IgD-negative memory B cell (primary cell): ENCODE data around the gene ADSS1. TPM values are rescaled to one million over a fixed set of nuclear protein-coding genes. Genes with fewer than 3 reads are reported as not detected.
"Not testable (repeated sequence)": the region's sequence is repeated elsewhere in the genome, so short reads cannot be mapped to it uniquely, and the experiment has no call there.

Source experiments
- H3K27ac Mint-ChIP-seq, 3 donors: one replicate each; pipeline ENCODE4 v1.8.0; 2020 to 2022; ENCODE audit warnings: mild to moderate bottlenecking in 3 of 3, mixed read lengths in 3 of 3, moderate library complexity in 1 of 3
- H3K27me3 Mint-ChIP-seq: one replicate; pipeline ENCODE4 v1.8.0; 2021; ENCODE audit warnings: mixed read lengths
- H3K36me3 Mint-ChIP-seq: one replicate; pipeline ENCODE4 v1.8.0; 2020; ENCODE audit warnings: mild to moderate bottlenecking, mixed read lengths
- H3K4me1 Mint-ChIP-seq, 3 donors: one replicate each; pipeline ENCODE4 v1.8.0; 2020 to 2022; ENCODE audit warnings: mixed read lengths in 3 of 3, mild to moderate bottlenecking in 1 of 3
- H3K4me3 Mint-ChIP-seq, 4 donors: one replicate each; pipeline ENCODE4 v1.8.0; 2020 to 2022; ENCODE audit warnings: mild to moderate bottlenecking in 4 of 4, mixed read lengths in 4 of 4, moderate library complexity in 3 of 4
- H3K9me3 Mint-ChIP-seq, 3 donors: one replicate each; pipeline ENCODE4 v1.8.0; 2020 to 2021; ENCODE audit warnings: mixed read lengths in 3 of 3, mild to moderate bottlenecking in 1 of 3
- polyA plus RNA-seq: library from polyadenylated mRNA; unstranded; fragments of 300-500 nt; fragmentation: Illumina TruSeq; gene quantifications from one replicate; pipeline ENCODE4 v1.2.3, GENCODE V29; 2021

The ADSS1 gene
- polyA plus RNA-seq, 1 donor from 2014 or later = not detected

GRCh38 chr14:104725772-104726548, 1.9 kb downstream of the ADSS1 start:
- peaks cover 0 to 2% (median 0%) of the 10 kb centered on the region in 3 donors for H3K4me1 Mint-ChIP-seq
- peaks cover 4% of the 10 kb centered on the region for H3K27me3 Mint-ChIP-seq
- H3K36me3 Mint-ChIP-seq = no peaks in the 10 kb centered on the region
- peak overlapping the region in 1 of 3 donors; percentile 71 for H3K27ac Mint-ChIP-seq
- H3K9me3 Mint-ChIP-seq = no peaks in the 10 kb centered on the region
- H3K4me3 Mint-ChIP-seq = peak overlapping the region in 1 of 4 donors; percentile 72

GRCh38 chr14:104726600-104727451, 2.8 kb downstream of the ADSS1 start:
- peak overlapping the region in 1 of 4 donors; percentile 50 for H3K4me3 Mint-ChIP-seq

GRCh38 chr14:104728631-104729030, 4.6 kb downstream of the ADSS1 start:
- Mint-ChIP-seq H3K27ac (peak overlapping the region in 1 of 3 donors; percentile 40), H3K36me3 (no peaks in the 10 kb centered on the region), H3K9me3 (no peaks in the 10 kb centered on the region), H3K4me1 (peaks cover 0 to 2% (median 0%) of the 10 kb centered on the region in 3 donors), H3K27me3 (peaks cover 6% of the 10 kb centered on the region), H3K4me3 (no peak overlapping the region)

More at GRCh38 chr14:104726600-104727451, 2.8 kb downstream of the ADSS1 start:
- Mint-ChIP-seq H3K36me3 (no peaks in the 10 kb centered on the region), H3K27me3 (peaks cover 4% of the 10 kb centered on the region), H3K27ac (peak overlapping the region in 2 of 3 donors; percentile 42 to 71), H3K9me3 (no peaks in the 10 kb centered on the region), H3K4me1 (peaks cover 0 to 2% (median 0%) of the 10 kb centered on the region in 3 donors)

- not testable (repeated sequence) for H3K4me3 Mint-ChIP-seq, H3K27me3 Mint-ChIP-seq, H3K9me3 Mint-ChIP-seq, H3K36me3 Mint-ChIP-seq, H3K4me1 Mint-ChIP-seq
- peak overlapping the region in 1 of 3 donors; percentile 40 for H3K27ac Mint-ChIP-seq
These were observed 5.3 kb downstream of the ADSS1 start for GRCh38 chr14:104729176-104729834.

- H3K4me1 Mint-ChIP-seq = peaks cover 0 to 2% (median 0%) of the 10 kb centered on the region in 3 donors
- peaks cover 6% of the 10 kb centered on the region for H3K27me3 Mint-ChIP-seq
- H3K9me3 Mint-ChIP-seq = no peaks in the 10 kb centered on the region
- no peak overlapping the region for H3K27ac Mint-ChIP-seq
- H3K36me3 Mint-ChIP-seq = no peaks in the 10 kb centered on the region
- H3K4me3 Mint-ChIP-seq = no peak overlapping the region
These were observed 5.8 kb downstream of the ADSS1 start for GRCh38 chr14:104729835-104730181.

- Mint-ChIP-seq H3K27me3 (peaks cover 6% of the 10 kb centered on the region), H3K36me3 (no peaks in the 10 kb centered on the region), H3K27ac (no peak overlapping the region), H3K4me1 (peaks cover 0 to 2% (median 0%) of the 10 kb centered on the region in 3 donors), H3K4me3 (no peak overlapping the region), H3K9me3 (no peaks in the 10 kb centered on the region)
These were observed 6.5 kb downstream of the ADSS1 start for GRCh38 chr14:104730487-104730886.

- H3K36me3 Mint-ChIP-seq = no peaks in the 10 kb centered on the region
- no peaks in the 10 kb centered on the region for H3K9me3 Mint-ChIP-seq
- no peak overlapping the region for H3K4me3 Mint-ChIP-seq
These were observed 7.6 kb downstream of the ADSS1 start for GRCh38 chr14:104731320-104732294.

GRCh38 chr14:104732355-104732804, 8.4 kb downstream of the ADSS1 start:
- H3K9me3 Mint-ChIP-seq = no peaks in the 10 kb centered on the region
- peaks cover 4% of the 10 kb centered on the region for H3K27me3 Mint-ChIP-seq
- no peak overlapping the region for H3K4me3 Mint-ChIP-seq
- H3K4me1 Mint-ChIP-seq = peaks cover 0 to 2% (median 0%) of the 10 kb centered on the region in 3 donors
- no peak overlapping the region for H3K27ac Mint-ChIP-seq
- H3K36me3 Mint-ChIP-seq = no peaks in the 10 kb centered on the region

More at GRCh38 chr14:104731320-104732294, 7.6 kb downstream of the ADSS1 start:
- Mint-ChIP-seq H3K4me1 (peaks cover 0 to 2% (median 0%) of the 10 kb centered on the region in 3 donors), H3K27me3 (peaks cover 6% of the 10 kb centered on the region), H3K27ac (no peak overlapping the region)

GRCh38 chr14:104732931-104733681, 9.1 kb downstream of the ADSS1 start:
- H3K36me3 Mint-ChIP-seq = no peaks in the 10 kb centered on the region
- no peak overlapping the region for H3K4me3 Mint-ChIP-seq
- no peaks in the 10 kb centered on the region for H3K9me3 Mint-ChIP-seq
- peaks cover 2% of the 10 kb centered on the region for H3K27me3 Mint-ChIP-seq
- H3K4me1 Mint-ChIP-seq = no peaks in the 10 kb centered on the region
- H3K27ac Mint-ChIP-seq = no peak overlapping the region

GRCh38 chr14:104734051-104734587, 10.1 kb downstream of the ADSS1 start:
- Mint-ChIP-seq H3K36me3 (no peaks in the 10 kb centered on the region), H3K4me1 (no peaks in the 10 kb centered on the region), H3K27me3 (peaks cover 2% of the 10 kb centered on the region), H3K4me3 (peak overlapping the region in 1 of 4 donors; percentile 12), H3K27ac (no peak overlapping the region), H3K9me3 (no peaks in the 10 kb centered on the region)

- H3K36me3 Mint-ChIP-seq = no peaks in the 10 kb centered on the region
- peaks cover 2% of the 10 kb centered on the region for H3K27me3 Mint-ChIP-seq
- H3K4me1 Mint-ChIP-seq = no peaks in the 10 kb centered on the region
- no peak overlapping the region for H3K27ac Mint-ChIP-seq
- H3K9me3 Mint-ChIP-seq = no peaks in the 10 kb centered on the region
- H3K4me3 Mint-ChIP-seq = no peak overlapping the region
These were observed 10.6 kb downstream of the ADSS1 start for GRCh38 chr14:104734601-104734990.

- peaks cover 2% of the 10 kb centered on the region for H3K27me3 Mint-ChIP-seq
- no peak overlapping the region for H3K4me3 Mint-ChIP-seq
- H3K9me3 Mint-ChIP-seq = no peaks in the 10 kb centered on the region
- no peaks in the 10 kb centered on the region for H3K36me3 Mint-ChIP-seq
- H3K27ac Mint-ChIP-seq = no peak overlapping the region
- no peaks in the 10 kb centered on the region for H3K4me1 Mint-ChIP-seq
These were observed 11.2 kb downstream of the ADSS1 start for GRCh38 chr14:104734991-104735779.
